Measurements from ENCODE around the gene FRMD4B. TPM values are rescaled to one million over a fixed set of nuclear protein-coding genes. Genes with fewer than 3 reads are reported as not detected.

FRMD4B gene
- total and polyA plus RNA-seq, 2 donors (not counting 1 experiment from before 2014, with no cell fraction given) = 0.86 to 1.2 TPM

DNA sequence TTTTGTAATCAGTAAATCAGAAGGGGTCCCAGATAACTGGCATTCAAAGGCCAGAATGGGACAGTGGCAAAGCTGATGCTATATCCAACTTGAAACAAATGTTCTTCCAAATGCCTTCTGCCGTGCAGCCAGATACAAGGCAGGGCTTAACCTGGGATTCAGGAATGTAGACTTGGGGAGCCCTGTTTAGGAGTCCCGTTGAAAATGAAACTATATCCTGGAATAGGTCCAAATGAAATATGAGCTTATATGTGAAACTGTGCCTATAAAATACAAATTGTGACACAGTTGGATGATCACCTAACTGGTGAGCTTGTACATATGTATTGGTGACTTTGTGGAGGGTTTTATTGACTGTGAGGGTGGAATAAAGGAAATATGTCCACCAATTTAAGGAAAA is 28.7 kb downstream of the FRMD4B start:
- no peak overlapping the region for H3K9ac ChIP-seq (ENCODE audit: insufficient read depth, low read length)
- H2AFZ ChIP-seq (ENCODE audit: low read length) = no peak overlapping the region
- H3K79me2 ChIP-seq (ENCODE audit: control insufficient read depth, insufficient read depth, low read length) = no peaks in the 10 kb centered on the region
- H3K4me1 ChIP-seq (ENCODE audit: control insufficient read depth, extremely low read depth, insufficient read depth, low read length) = no peaks in the 10 kb centered on the region
- no peak overlapping the region for H3K27ac ChIP-seq (ENCODE audit: insufficient read depth, low read length)
- no peaks in the 10 kb centered on the region for H3K27me3 ChIP-seq (ENCODE audit: control insufficient read depth, insufficient read depth, low read length)
- no peak overlapping the region for H3K4me2 ChIP-seq (ENCODE audit: extremely low read depth, insufficient read depth, low read length)
- no peaks in the 10 kb centered on the region for H3K36me3 ChIP-seq (ENCODE audit: control insufficient read depth, insufficient read depth, low read length)
- peak in 1 of 2 donors; percentile 17 for DNase-seq (ENCODE audit: low read depth in 2 of 2)
- H4K20me1 ChIP-seq (ENCODE audit: control insufficient read depth, extremely low read depth, insufficient read depth, low read length) = no peaks in the 10 kb centered on the region
- no peak overlapping the region for H3K4me3 ChIP-seq (replicated peaks in 1 of 4; ENCODE audit: control extremely low read depth in 1 of 4, insufficient read depth in 1 of 4, low read depth in 3 of 4, low read length in 4 of 4)
- H3K9me3 ChIP-seq (ENCODE audit: control insufficient read depth, insufficient read depth, low read depth, low read length) = no peaks in the 10 kb centered on the region
- no peak for TF ChIP-seq EZH2 (IDR thresholded peaks at IDR 0.05; ENCODE audit: low read length, missing control alignments)
- TF ChIP-seq, protein P1, sequence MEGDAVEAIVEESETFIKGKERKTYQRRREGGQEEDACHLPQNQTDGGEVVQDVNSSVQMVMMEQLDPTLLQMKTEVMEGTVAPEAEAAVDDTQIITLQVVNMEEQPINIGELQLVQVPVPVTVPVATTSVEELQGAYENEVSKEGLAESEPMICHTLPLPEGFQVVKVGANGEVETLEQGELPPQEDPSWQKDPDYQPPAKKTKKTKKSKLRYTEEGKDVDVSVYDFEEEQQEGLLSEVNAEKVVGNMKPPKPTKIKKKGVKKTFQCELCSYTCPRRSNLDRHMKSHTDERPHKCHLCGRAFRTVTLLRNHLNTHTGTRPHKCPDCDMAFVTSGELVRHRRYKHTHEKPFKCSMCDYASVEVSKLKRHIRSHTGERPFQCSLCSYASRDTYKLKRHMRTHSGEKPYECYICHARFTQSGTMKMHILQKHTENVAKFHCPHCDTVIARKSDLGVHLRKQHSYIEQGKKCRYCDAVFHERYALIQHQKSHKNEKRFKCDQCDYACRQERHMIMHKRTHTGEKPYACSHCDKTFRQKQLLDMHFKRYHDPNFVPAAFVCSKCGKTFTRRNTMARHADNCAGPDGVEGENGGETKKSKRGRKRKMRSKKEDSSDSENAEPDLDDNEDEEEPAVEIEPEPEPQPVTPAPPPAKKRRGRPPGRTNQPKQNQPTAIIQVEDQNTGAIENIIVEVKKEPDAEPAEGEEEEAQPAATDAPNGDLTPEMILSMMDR (conservative IDR thresholded peaks at IDR 0.05 in 1 of 2, IDR thresholded peaks at IDR 0.05 in 1 of 2; ENCODE audit: low read depth in 1 of 2, low read length in 2 of 2) = no peak

DNA sequence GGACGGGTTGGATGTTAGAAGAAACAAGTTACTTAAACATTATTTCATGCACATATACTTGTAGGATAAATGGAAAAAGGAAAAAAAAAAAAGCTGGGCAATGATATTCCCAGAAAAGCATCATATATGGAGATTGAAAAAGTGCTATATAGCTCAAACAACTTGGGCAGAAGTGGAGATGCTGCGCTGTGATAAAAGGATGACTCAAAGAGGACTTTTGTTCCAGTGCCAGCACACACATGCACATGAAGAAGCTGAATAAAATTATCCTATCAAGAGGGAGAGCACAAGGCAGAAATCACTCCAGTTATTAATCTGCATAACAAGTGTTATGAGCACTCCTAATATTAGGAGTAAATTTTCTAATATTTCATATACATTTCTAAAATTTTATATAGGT is 30.9 kb downstream of the FRMD4B start:
- H3K9ac ChIP-seq (ENCODE audit: insufficient read depth, low read length) = no peak overlapping the region
- no peaks in the 10 kb centered on the region for H3K9me3 ChIP-seq (ENCODE audit: control insufficient read depth, insufficient read depth, low read depth, low read length)
- no peak overlapping the region for H2AFZ ChIP-seq (ENCODE audit: low read length)
- H3K4me1 ChIP-seq (ENCODE audit: control insufficient read depth, extremely low read depth, insufficient read depth, low read length) = no peaks in the 10 kb centered on the region
- TF ChIP-seq, protein P1 (conservative IDR thresholded peaks at IDR 0.05 in 1 of 2, IDR thresholded peaks at IDR 0.05 in 1 of 2; ENCODE audit: low read depth in 1 of 2, low read length in 2 of 2) = no peak
- TF ChIP-seq EZH2 (IDR thresholded peaks at IDR 0.05; ENCODE audit: low read length, missing control alignments) = no peak
- no peaks in the 10 kb centered on the region for H3K79me2 ChIP-seq (ENCODE audit: control insufficient read depth, insufficient read depth, low read length)
- no peak overlapping the region for H3K27ac ChIP-seq (ENCODE audit: insufficient read depth, low read length)
- H4K20me1 ChIP-seq (ENCODE audit: control insufficient read depth, extremely low read depth, insufficient read depth, low read length) = no peaks in the 10 kb centered on the region
- H3K4me2 ChIP-seq (ENCODE audit: extremely low read depth, insufficient read depth, low read length) = no peak overlapping the region
- no peaks in the 10 kb centered on the region for H3K36me3 ChIP-seq (ENCODE audit: control insufficient read depth, insufficient read depth, low read length)
- H3K4me3 ChIP-seq (replicated peaks in 1 of 4; ENCODE audit: control extremely low read depth in 1 of 4, insufficient read depth in 1 of 4, low read depth in 3 of 4, low read length in 4 of 4) = no peak overlapping the region
- DNase-seq (ENCODE audit: low read depth in 2 of 2) = peak in 1 of 2 donors; percentile 23
- no peaks in the 10 kb centered on the region for H3K27me3 ChIP-seq (ENCODE audit: control insufficient read depth, insufficient read depth, low read length)

DNA sequence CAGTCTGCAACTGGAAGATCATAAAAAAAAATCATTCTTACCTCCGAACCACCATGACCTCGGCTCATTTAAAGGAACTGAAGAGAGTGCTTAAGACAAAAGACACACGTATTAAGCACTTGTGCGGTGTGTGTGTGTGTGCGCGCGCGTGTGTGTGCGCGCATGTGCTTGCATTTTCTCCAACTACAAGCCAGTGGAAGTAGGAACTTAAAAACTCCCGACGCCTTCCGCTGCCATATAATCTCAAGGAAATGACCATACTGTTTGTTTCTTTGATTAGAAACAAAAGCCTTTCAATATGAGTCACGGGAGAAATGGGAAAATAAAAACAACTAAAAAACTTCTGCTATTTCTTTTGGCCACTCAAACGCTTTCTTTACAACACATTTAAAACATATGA is 32.4 kb downstream of the FRMD4B start:
- no peaks in the 10 kb centered on the region for H4K20me1 ChIP-seq (ENCODE audit: control insufficient read depth, extremely low read depth, insufficient read depth, low read length)
- H3K27me3 ChIP-seq (ENCODE audit: control insufficient read depth, insufficient read depth, low read length) = no peaks in the 10 kb centered on the region
- no peak overlapping the region for H3K4me2 ChIP-seq (ENCODE audit: extremely low read depth, insufficient read depth, low read length)
- H3K9ac ChIP-seq (ENCODE audit: insufficient read depth, low read length) = no peak overlapping the region
- H2AFZ ChIP-seq (ENCODE audit: low read length) = no peak overlapping the region
- no peaks in the 10 kb centered on the region for H3K4me1 ChIP-seq (ENCODE audit: control insufficient read depth, extremely low read depth, insufficient read depth, low read length)
- no peak overlapping the region for H3K4me3 ChIP-seq (replicated peaks in 1 of 4; ENCODE audit: control extremely low read depth in 1 of 4, insufficient read depth in 1 of 4, low read depth in 3 of 4, low read length in 4 of 4)
- no peaks in the 10 kb centered on the region for H3K79me2 ChIP-seq (ENCODE audit: control insufficient read depth, insufficient read depth, low read length)
- H3K36me3 ChIP-seq (ENCODE audit: control insufficient read depth, insufficient read depth, low read length) = no peaks in the 10 kb centered on the region
- TF ChIP-seq, protein P1 (conservative IDR thresholded peaks at IDR 0.05 in 1 of 2, IDR thresholded peaks at IDR 0.05 in 1 of 2; ENCODE audit: low read depth in 1 of 2, low read length in 2 of 2) = no peak
- no peak for TF ChIP-seq EZH2 (IDR thresholded peaks at IDR 0.05; ENCODE audit: low read length, missing control alignments)
- no peak overlapping the region for H3K27ac ChIP-seq (ENCODE audit: insufficient read depth, low read length)
- no peaks in the 10 kb centered on the region for H3K9me3 ChIP-seq (ENCODE audit: control insufficient read depth, insufficient read depth, low read depth, low read length)
- DNase-seq (ENCODE audit: low read depth in 2 of 2) = no peak
